GM18520 (cell line): ENCODE data around the gene SQSTM1.
"Not testable (repeated sequence)": the region's sequence is repeated elsewhere in the genome, so short reads cannot be mapped to it uniquely, and the experiment has no call there.

Experiments
- ATAC-seq: cut with Tn5 transposase; IDR thresholded peaks from one replicate; pipeline ENCODE4 v1.9.1; 2021; ENCODE audit not compliant: unreplicated experiment

The SQSTM1 gene

DNA sequence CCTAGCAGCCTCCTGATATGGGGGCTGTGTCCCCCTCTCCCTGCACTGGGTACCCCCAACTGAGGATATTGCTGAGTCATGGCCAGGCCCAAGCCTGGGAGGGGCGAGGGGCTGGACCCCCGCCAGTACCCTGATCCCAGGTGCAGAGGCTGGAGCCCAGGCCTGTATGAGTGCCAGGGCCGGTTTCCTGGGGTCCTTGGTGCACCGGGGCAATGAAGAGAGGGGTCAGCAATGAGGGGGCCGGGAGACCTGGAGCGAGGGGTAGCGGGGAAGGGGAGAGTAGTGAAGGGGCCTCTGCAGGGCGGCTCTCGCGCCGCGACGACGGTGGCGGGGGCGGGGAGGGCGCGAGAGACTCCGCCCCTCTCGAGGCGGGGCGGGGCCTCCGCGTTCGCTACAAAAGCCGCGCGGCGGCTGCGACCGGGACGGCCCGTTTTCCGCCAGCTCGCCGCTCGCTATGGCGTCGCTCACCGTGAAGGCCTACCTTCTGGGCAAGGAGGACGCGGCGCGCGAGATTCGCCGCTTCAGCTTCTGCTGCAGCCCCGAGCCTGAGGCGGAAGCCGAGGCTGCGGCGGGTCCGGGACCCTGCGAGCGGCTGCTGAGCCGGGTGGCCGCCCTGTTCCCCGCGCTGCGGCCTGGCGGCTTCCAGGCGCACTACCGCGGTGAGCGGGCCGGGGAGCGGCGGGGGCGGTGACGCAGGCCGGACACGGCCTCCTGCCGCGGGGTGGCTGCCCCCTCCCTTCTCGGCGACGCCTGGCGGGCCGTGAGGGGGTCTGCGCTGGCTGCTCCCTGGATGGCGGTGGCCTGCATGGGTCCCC, at the start of gene SQSTM1:
SQSTM1 (plus strand) TSS at position 423 of the 815 bp plus-strand sequence; CDS start at position 455, 32 bp downstream.
- peak; percentile 27 for ATAC-seq

DNA sequence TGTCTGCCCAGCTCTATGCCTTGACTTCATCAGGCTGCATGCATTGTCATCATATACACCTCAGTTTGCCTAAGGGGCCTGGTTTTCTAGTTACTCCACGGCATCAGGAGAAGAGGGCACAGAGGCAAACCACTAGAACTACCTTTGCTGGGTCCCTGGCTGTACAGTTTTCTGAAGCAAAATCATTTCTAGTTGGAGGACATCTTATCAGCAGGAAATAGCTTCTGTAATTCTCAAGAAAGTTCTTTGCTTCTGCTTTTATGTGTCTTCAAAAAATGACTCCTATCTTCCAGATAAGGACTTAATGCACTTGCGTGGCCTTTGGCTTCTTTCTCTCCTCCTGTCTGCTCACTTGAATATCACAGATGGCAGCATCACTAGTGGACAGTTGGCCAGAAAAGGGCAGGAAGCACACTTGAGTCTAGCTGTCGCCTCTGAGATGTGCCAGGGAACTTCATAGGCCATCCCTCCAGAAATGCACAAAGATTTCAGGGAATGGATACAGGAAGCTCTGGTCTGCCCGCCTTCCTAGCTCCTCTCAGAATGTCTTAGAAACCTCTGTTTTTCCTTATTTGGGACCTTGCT, 49.3 kb upstream of the SQSTM1 start:
- ATAC-seq, result no peak

- no peak for ATAC-seq
Measured at GRCh38 chr5:179772351-179772750, 48.4 kb upstream of the SQSTM1 start.

GRCh38 chr5:179773686-179774040, 47.0 kb upstream of the SQSTM1 start:
- no peak for ATAC-seq

DNA sequence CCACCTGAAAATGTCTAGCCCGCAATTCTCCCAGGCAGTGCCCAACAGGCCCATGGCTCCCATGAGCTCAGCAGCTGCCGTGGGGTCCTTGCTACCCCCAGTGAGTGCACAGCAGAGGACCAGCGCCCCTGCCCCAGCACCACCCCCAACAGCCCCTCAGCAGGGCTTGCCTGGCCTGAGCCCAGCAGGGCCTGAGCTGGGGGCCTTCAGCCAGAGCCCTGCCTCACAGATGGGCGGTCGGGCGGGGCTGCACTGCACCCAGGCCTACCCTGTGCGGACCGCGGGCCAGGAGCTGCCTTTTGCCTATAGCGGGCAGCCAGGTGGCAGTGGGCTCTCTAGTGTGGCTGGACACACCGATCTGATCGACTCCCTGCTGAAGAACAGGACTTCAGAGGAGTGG, 46.3 kb upstream of the SQSTM1 start:
- ATAC-seq, result no peak

- no peak for ATAC-seq
Measured at GRCh38 chr5:179776411-179776938, 44.2 kb upstream of the SQSTM1 start.

DNA sequence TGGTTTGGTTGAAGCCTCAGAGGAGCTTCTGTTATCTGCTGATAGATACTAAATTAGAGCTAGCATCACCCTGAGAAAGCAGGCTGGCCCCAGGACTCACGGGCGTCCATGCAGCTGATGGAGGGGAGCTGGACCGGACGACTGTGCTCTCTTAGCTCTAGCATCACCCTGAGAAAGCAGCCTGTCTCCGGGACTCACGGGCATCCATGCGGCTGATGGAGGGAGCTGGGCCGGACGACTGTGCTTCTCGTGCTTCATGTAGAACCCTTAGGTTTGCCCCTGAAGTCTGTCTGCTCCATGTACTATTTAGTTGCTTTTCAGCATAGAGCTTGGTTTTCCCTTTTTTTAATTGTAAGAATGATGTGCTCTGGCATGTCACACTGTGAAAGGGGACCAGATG, 43.2 kb upstream of the SQSTM1 start:
- no peak for ATAC-seq

DNA sequence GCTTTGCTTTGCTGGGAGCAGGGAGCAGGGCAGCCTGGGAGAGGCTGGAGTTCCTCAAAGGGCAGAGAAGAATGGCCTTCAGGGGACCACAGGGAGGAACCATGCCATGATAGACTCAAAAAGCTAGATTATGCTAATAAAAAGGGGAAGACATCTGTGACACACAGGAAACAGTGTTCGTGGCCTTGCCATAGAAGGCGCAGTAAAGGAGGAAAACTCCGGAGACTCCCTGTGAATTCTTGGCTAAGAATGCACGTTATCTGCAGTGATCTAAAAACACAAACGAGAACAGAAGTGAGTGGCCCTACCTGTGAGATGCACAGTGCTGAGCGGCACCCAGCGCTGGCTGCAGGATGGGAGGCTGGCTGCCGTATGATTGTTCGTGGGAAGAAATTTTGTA, 42.8 kb upstream of the SQSTM1 start:
- ATAC-seq, result no peak

DNA sequence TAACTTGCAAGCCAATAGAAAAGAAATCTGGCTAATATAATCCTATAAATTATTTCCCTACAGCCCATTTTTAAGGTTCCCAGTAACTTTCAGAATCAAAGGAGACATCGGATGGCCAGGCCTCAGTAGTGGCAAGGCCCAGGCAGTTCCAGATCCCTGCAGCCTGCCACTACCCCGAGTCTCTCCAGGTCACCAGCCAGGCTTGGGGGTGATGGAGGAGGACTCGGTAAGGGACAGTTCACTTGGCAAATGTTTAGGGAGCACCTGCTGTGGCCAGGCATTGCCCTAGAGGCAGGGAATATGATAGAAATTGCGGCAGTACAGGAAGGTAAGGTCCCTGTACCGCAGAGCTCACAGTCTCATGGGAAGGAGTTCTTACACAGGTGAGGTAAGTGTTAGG, 42.1 kb upstream of the SQSTM1 start:
- ATAC-seq, result no peak

- no peak for ATAC-seq
Measured at GRCh38 chr5:179779826-179780225, 40.9 kb upstream of the SQSTM1 start.

GRCh38 chr5:179780362-179780761, 40.3 kb upstream of the SQSTM1 start:
- ATAC-seq, result no peak

GRCh38 chr5:179781846-179782245, 38.9 kb upstream of the SQSTM1 start:
- no peak for ATAC-seq

DNA sequence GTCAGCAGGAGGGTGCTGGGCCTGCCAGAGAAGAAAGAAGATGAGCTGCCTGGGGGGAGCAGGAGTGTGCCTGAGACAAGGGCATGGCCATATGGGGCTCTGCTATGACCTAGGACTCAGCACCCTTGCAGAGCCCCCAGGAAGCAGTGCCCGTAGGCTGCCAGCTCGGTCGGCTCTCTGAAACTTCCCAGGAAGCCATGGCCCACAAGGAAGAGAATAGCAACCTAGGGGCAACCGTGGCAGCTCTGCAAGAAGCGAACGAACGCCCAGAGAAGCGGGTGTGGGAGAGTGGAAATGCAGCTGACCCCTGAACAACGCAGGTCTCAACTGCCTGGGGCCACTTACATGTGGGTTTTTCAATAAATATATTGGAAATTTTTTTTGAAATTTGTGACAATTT, 37.6 kb upstream of the SQSTM1 start:
- ATAC-seq, result no peak

DNA sequence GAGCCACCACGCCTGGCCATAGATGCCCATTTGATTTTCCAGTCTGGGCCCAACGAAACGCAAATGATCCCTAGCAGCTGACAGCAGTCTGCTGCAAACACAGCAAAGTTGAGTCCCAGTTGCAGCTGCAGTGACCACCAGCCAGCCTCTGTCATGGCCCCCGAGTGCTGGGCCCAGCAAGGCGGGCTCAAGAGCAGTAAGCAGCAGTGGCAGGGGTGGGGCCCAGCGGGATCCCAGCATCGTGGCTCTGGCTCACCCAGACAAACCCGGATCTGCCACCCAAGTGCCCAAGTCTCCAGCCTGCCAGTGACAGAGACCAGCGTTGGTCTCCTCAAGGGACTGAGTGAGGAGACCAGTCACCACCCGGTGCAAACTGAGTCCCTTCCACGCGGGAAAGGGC, 33.8 kb upstream of the SQSTM1 start:
- no peak for ATAC-seq

- no peak for ATAC-seq
Measured at GRCh38 chr5:179788193-179788854, 32.4 kb upstream of the SQSTM1 start.

GRCh38 chr5:179789278-179789677, 31.4 kb upstream of the SQSTM1 start:
- not testable (repeated sequence) for ATAC-seq

DNA sequence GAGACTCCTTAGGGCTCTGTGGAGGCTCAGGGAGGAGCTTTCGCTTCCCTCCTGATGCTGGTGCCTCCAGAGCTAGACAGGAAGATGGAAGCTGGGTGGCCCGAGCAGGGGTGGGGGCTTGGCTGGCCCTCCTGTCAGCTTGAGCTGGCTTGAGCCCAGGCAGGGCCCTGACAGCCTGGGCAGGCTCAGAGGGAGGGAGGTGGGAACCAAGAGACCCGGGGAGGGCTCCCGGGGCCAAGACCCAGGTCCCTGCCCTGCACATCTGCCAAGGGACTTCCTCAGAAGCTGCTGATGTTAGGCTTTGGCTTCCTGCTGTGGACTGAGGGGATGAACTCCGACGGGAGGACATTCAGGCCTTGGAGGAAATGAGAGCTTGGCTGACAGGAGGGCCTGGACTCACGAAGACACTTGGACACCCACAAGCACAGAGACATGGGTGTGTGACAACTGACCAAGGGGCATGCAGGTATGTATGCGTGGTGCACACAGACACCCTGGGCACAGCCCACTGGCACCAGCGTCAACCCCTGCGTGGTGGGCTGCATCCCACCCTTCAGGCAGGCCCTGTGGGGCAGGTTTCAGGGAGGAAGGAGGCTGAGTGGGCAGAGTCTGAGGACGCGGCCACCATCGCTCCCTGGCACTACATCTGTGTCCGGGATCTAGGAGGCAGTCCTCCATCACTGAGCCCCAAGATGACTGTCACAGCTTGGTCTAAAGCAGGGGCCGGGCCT, 28.7 kb upstream of the SQSTM1 start:
- no peak for ATAC-seq

GRCh38 chr5:179792612-179793467, 27.9 kb upstream of the SQSTM1 start:
- no peak for ATAC-seq

GRCh38 chr5:179793468-179794139, 27.1 kb upstream of the SQSTM1 start, which contains the start of gene LTC4S:
TSS of gene LTC4S (plus strand) at chr5:179793986. CDS start at chr5:179794081, 95 bp downstream.
- no peak for ATAC-seq

DNA sequence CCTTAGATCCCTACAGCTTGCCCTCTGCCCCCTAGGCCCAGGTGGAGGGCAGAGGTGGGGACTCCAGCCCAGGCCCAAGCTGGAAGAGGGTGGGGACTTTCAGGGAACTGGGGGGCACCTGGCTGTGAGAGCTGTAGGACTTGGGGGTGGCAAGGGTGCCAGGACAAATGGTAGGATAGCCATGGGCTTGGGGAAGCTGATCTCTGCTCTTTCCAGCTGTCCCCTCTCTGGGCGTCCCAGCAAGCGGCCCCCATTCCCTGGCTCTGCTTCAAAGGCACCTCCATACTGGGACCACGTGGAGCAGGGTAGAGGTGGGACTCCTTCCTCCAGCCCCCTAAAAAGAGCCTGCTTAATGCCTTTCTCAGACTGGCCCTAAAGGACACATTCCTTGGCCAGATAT, 26.5 kb upstream of the SQSTM1 start:
- no peak for ATAC-seq
